OCI-LY7 (cell line): ENCODE data around the gene BCO2. TPM values are rescaled to one million over a fixed set of nuclear protein-coding genes. Genes with fewer than 3 reads are reported as not detected.
A peak's percentile ranks its signal among the peaks of the same experiment; 100 is the strongest.

Source experiments
- BruUV-seq: library from RNA; stranded (reverse); fragments of 400-500 nt; replicated peaks from 2 replicates; lab custom pipeline; 2021; lab: Mats Ljungman, UMichigan
- CTCF ChIA-PET: fragments of 300-600 bp; sonication (Branson Sonifier 250); formaldehyde crosslinking; loops from one replicate; lab custom pipeline; 2022; ENCODE audit warnings: antibody characterized with exemption; ENCODE audit not compliant: unreplicated experiment; lab: Charles Lee
- POLR2A ChIA-PET: fragments of 300-600 bp; sonication (Branson Sonifier 250); formaldehyde crosslinking; loops from one replicate; lab custom pipeline; 2022; ENCODE audit warnings: antibody characterized with exemption; lab: Charles Lee
- DNase-seq: peaks from one replicate; pipeline ENCODE4 v3.0.0-alpha.2; 2015; ENCODE audit warnings: low spot score
- H2AFZ ChIP-seq: fragments of 200-600 bp; sonication (generic), shearing (Covaris generic); 2 replicates; pipeline ENCODE4 v1.6.1; 2014; ENCODE audit warnings: mild to moderate bottlenecking, antibody characterized with exemption, low read length, moderate library complexity
- H3K27ac ChIP-seq: fragments of 200-600 bp; sonication (generic); 2 replicates; pipeline ENCODE4 v1.5.1; 2014; ENCODE audit warnings: mixed run types, low read depth, mild to moderate bottlenecking, moderate library complexity, low read length, inconsistent platforms; ENCODE audit not compliant: poor library complexity, severe bottlenecking
- H3K36me3 ChIP-seq: fragments of 200-600 bp; sonication (generic); 2 replicates; pipeline ENCODE4 v1.6.1; 2014; ENCODE audit warnings: mild to moderate bottlenecking, antibody characterized with exemption, low read length, moderate library complexity, mixed read lengths; ENCODE audit not compliant: insufficient read depth
- H3K4me1 ChIP-seq: fragments of 200-600 bp; sonication (generic); 2 replicates; pipeline ENCODE4 v1.5.1; 2014; ENCODE audit warnings: mild to moderate bottlenecking, low read length; ENCODE audit not compliant: insufficient read depth, poor library complexity, severe bottlenecking
- H3K4me2 ChIP-seq: fragments of 200-600 bp; sonication (generic); 2 replicates; pipeline ENCODE4 v1.6.1; 2014; ENCODE audit warnings: mild to moderate bottlenecking, low read length
- H3K4me3 ChIP-seq: fragments of 200-600 bp; sonication (generic); 2 replicates; pipeline ENCODE4 v1.5.1; 2014; ENCODE audit warnings: mild to moderate bottlenecking, low read depth, low read length; ENCODE audit not compliant: poor library complexity, severe bottlenecking
- H3K79me2 ChIP-seq: fragments of 200-600 bp; sonication (generic); 2 replicates; pipeline ENCODE4 v1.6.1; 2016; ENCODE audit warnings: low read depth, mild to moderate bottlenecking, low read length, moderate library complexity, mixed read lengths; ENCODE audit not compliant: insufficient read depth
- H3K9me2 ChIP-seq: fragments of 200-600 bp; sonication (generic); 2 replicates; pipeline ENCODE4 v1.6.1; 2016; ENCODE audit warnings: mild to moderate bottlenecking, low read length, mixed read lengths; ENCODE audit not compliant: insufficient read depth
- H3K9me3 ChIP-seq: fragments of 200-600 bp; sonication (generic); 2 replicates; pipeline ENCODE4 v1.6.1; 2014; ENCODE audit warnings: mild to moderate bottlenecking, mixed run types, low read length, mixed read lengths
- H4K20me1 ChIP-seq: fragments of 200-600 bp; sonication (generic); 2 replicates; pipeline ENCODE4 v1.6.1; 2014; ENCODE audit warnings: mild to moderate bottlenecking, antibody characterized with exemption, low read length, moderate library complexity, mixed read lengths; ENCODE audit not compliant: insufficient read depth
- CTCF ChIP-seq: fragments of 200-600 bp; sonication (generic); conservative IDR thresholded peaks from 2 replicates; pipeline ENCODE4 v1.5.1; 2014; ENCODE audit warnings: mild to moderate bottlenecking, antibody characterized with exemption, low read length, moderate library complexity, mixed read lengths
- EZH2phosphoT487 ChIP-seq: fragments of 200-600 bp; sonication (generic); IDR thresholded peaks from 2 replicates; pipeline ENCODE4 v1.6.1; 2018; ENCODE audit warnings: low read depth, borderline replicate concordance, mild to moderate bottlenecking, mixed run types, antibody characterized with exemption, low read length, moderate library complexity, mixed read lengths
- intact Hi-C: fragments of 100-400 bp; cut with micrococcal nuclease; formaldehyde crosslinking; loops from one replicate; pipeline ENCODE4 v1.10.0; 2022; ENCODE audit not compliant: unreplicated experiment
- total RNA-seq, 2 experiments: library from RNA; depleted of rRNA in 1 of 2; stranded (reverse); fragments of >200 nt in 1 of 2; shearing (Covaris generic) in 1 of 2; gene quantifications; 2 replicates each; pipeline ENCODE4 v1.2.3, GENCODE V29; 2014 to 2022

Gene BCO2
- total RNA-seq, 2 experiments from 2014 or later, result 0.60 to 1.2 TPM

GRCh38 chr11:112219476-112220232, 44.3 kb downstream of the BCO2 start:
- no peak overlapping the region for H3K27ac ChIP-seq
- no peak overlapping the region for H3K4me2 ChIP-seq
- no peaks in the 10 kb centered on the region for H3K79me2 ChIP-seq
- ChIA-PET POLR2A (interaction anchor here (1.1 kb wide), 1 partner anchor 183 kb away, joined by 3 read pairs; no protein-coding TSS in a partner anchor), CTCF (interaction anchor here (0.6 to 3.3 kb wide), 5 partner anchors 10 to 336 kb away, joined by 3 to 23 read pairs (median 3); no protein-coding TSS in a partner anchor)
- BruUV-seq, result no TSS peak
- H3K4me1 ChIP-seq, result no peaks in the 10 kb centered on the region
- no peaks in the 10 kb centered on the region for H3K9me2 ChIP-seq
- H3K9me3 ChIP-seq, result no peaks in the 10 kb centered on the region
- TF ChIP-seq EZH2phosphoT487, result no peak
- peak; percentile 88 for TF ChIP-seq CTCF
- H3K4me3 ChIP-seq, result no peak overlapping the region
- no peaks in the 10 kb centered on the region for H3K36me3 ChIP-seq
- peak; percentile 79 for DNase-seq
- peak overlapping the region; percentile 35; the same call in 1 of the 2 replicates for H2AFZ ChIP-seq
- intact Hi-C loops, result loop anchor here (1.0 to 10.0 kb wide), 5 partner anchors 61 to 1070 kb away; no protein-coding TSS in a partner anchor
- H4K20me1 ChIP-seq, result no peaks in the 10 kb centered on the region

DNA sequence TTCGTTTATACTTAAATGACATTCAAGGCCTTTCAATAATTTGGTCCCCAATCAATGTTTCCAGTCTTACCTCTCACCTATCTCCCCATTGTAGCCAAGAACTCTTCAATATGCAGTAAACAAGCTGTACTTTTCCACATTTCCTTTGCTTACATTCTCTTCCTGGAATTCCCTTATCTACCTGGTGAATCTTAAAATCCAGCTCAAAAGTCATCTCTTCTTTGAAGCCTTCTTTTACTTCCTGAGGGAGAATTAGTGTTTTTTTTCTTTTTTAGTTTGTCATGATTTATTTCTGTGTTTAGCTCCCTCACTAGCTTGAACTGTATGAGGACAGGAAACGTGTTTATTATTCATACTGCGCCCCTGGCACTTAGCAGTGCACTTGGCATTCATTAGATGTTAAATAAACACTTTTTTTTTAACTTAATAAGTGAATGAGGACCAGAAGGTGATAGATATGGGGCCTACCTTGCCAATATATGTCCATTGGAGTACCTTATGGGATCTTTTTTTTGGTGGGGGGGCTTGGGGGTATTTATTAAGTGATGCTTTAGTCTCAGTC, 46.0 kb downstream of the BCO2 start:
- no peaks in the 10 kb centered on the region for H3K36me3 ChIP-seq
- DNase-seq, result no peak
- no peaks in the 10 kb centered on the region for H3K79me2 ChIP-seq
- intact Hi-C loops, result loop anchor here (5.0 kb wide), 1 partner anchor 294 kb away; no protein-coding TSS in a partner anchor
- H3K27ac ChIP-seq, result no peak overlapping the region
- no peaks in the 10 kb centered on the region for H3K9me2 ChIP-seq
- ChIA-PET CTCF (interaction anchor here (0.8 to 3.3 kb wide), 3 partner anchors 59 to 334 kb away, joined by 3 to 23 read pairs (median 3); no protein-coding TSS in a partner anchor), POLR2A (interaction anchor here (0.7 to 1.4 kb wide), 4 partner anchors 59 to 224 kb away, joined by 3 to 4 read pairs (median 4); no protein-coding TSS in a partner anchor)
- TF ChIP-seq CTCF (no peak), EZH2phosphoT487 (no peak)
- H3K4me1 ChIP-seq, result no peaks in the 10 kb centered on the region
- no TSS peak for BruUV-seq
- no peaks in the 10 kb centered on the region for H3K9me3 ChIP-seq
- no peak overlapping the region for H3K4me3 ChIP-seq
- no peak overlapping the region for H3K4me2 ChIP-seq
- no peak overlapping the region for H2AFZ ChIP-seq
- H4K20me1 ChIP-seq, result no peaks in the 10 kb centered on the region
